CD4-positive, alpha-beta memory T cell (primary cell): Measurements from ENCODE around the gene RB1. TPM values are rescaled to one million over a fixed set of nuclear protein-coding genes. Genes with fewer than 3 reads are reported as not detected.

Experiments used
- CTCF ChIA-PET: fragments of 350-600 bp; sonication (Branson Sonifier 250); formaldehyde crosslinking; loops from one replicate; lab custom pipeline; 2021; ENCODE audit warnings: inconsistent platforms; ENCODE audit not compliant: partially characterized antibody; lab: Charles Lee
- POLR2A ChIA-PET: fragments of 350-600 bp; sonication (Branson Sonifier 250); formaldehyde crosslinking; loops from one replicate; lab custom pipeline; 2021; ENCODE audit not compliant: partially characterized antibody; lab: Charles Lee
- DNase-seq, 5 donors: peaks; one replicate each; pipeline versions ENCODE4 v3.0.0 to v3.0.0-alpha.2; 2020 to 2022; ENCODE audit warnings: mixed read lengths in 1 of 5
- H3K27ac ChIP-seq: one replicate; pipeline ENCODE4 v1.7.0; 2013; ENCODE audit warnings: low read depth, low read length
- H3K27me3 ChIP-seq: 2 replicates; pipeline ENCODE4 v1.7.0; 2013; ENCODE audit warnings: mild to moderate bottlenecking, low read length, moderate library complexity; ENCODE audit not compliant: insufficient read depth
- H3K36me3 ChIP-seq: 2 replicates; pipeline ENCODE4 v1.7.0; 2013; ENCODE audit warnings: mild to moderate bottlenecking, low read length, moderate library complexity; ENCODE audit not compliant: insufficient read depth
- H3K4me1 ChIP-seq: 2 replicates; pipeline ENCODE4 v1.7.0; 2013; ENCODE audit warnings: mild to moderate bottlenecking, low read length, moderate library complexity; ENCODE audit not compliant: insufficient read depth
- H3K4me3 ChIP-seq, 2 donors: one replicate each; pipeline ENCODE4 v1.7.0; 2013; ENCODE audit warnings: low read length in 2 of 2, mild to moderate bottlenecking in 1 of 2
- H3K9me3 ChIP-seq, 2 donors: one replicate each; pipeline ENCODE4 v1.7.0; 2013; ENCODE audit warnings: low read length in 2 of 2, control low read depth in 1 of 2; ENCODE audit not compliant: control insufficient read depth in 1 of 2
- H3K27ac Mint-ChIP-seq, 7 donors: one replicate each; pipeline ENCODE4 v1.8.0; 2020 to 2021; ENCODE audit warnings: mixed read lengths in 7 of 7, mild to moderate bottlenecking in 6 of 7, inconsistent platforms in 3 of 7, moderate library complexity in 3 of 7
- H3K27me3 Mint-ChIP-seq, 2 donors: one replicate each; pipeline ENCODE4 v1.8.0; 2020 to 2021; ENCODE audit warnings: mixed read lengths in 2 of 2
- H3K36me3 Mint-ChIP-seq, 2 donors: one replicate each; pipeline ENCODE4 v1.8.0; 2020 to 2021; ENCODE audit warnings: mixed read lengths in 2 of 2, inconsistent platforms in 1 of 2, mild to moderate bottlenecking in 1 of 2
- H3K4me1 Mint-ChIP-seq, 4 donors: one replicate each; pipeline ENCODE4 v1.8.0; 2020 to 2021; ENCODE audit warnings: mixed read lengths in 4 of 4, mild to moderate bottlenecking in 1 of 4
- H3K4me3 Mint-ChIP-seq, 8 donors: one replicate each; pipeline ENCODE4 v1.8.0; 2020 to 2021; ENCODE audit warnings: mixed read lengths in 8 of 8, mild to moderate bottlenecking in 7 of 8, moderate library complexity in 6 of 8, inconsistent platforms in 3 of 8
- H3K9me3 Mint-ChIP-seq, 8 donors: one replicate each; pipeline ENCODE4 v1.8.0; 2020 to 2021; ENCODE audit warnings: mixed read lengths in 8 of 8, mild to moderate bottlenecking in 5 of 8, inconsistent platforms in 3 of 8, moderate library complexity in 1 of 8
- intact Hi-C: fragments of 100-400 bp; cut with micrococcal nuclease; formaldehyde crosslinking; loops from one replicate; pipeline ENCODE4 v1.15.1; 2023
- polyA plus RNA-seq, 2 donors: library from polyadenylated mRNA; unstranded; fragments of 300-500 nt; fragmentation: Illumina TruSeq; gene quantifications; one replicate each; pipeline ENCODE4 v1.2.3, GENCODE V29; 2021
- total RNA-seq, 2 experiments: library from RNA; stranded (reverse); gene quantifications; one replicate each; pipeline ENCODE4 v1.2.3, GENCODE V29; 2021

Gene RB1
- total and polyA plus RNA-seq, 4 experiments from 2014 or later: 14.9 to 26.0 (median 20.1) TPM

- Histone ChIP-seq H3K36me3 (no peaks in the 10 kb centered on the region), H3K4me3 (no peak overlapping the region), H3K9me3 (no peaks in the 10 kb centered on the region), H3K27ac (peak overlapping the region; percentile 60), H3K27me3 (no peaks in the 10 kb centered on the region), H3K4me1 (peaks cover 53% of the 10 kb centered on the region)
- Mint-ChIP-seq H3K4me3 (peak overlapping the region in 4 of 8 donors; percentile 29 to 81 (median 43)), H3K27me3 (no peaks in the 10 kb centered on the region), H3K4me1 (peaks cover 38 to 79% (median 57%) of the 10 kb centered on the region in 4 donors), H3K27ac (peak overlapping the region; percentile 58 to 97 (median 86)), H3K9me3 (no peaks in the 10 kb centered on the region), H3K36me3 (peaks cover 1 to 15% of the 10 kb centered on the region in 2 donors)
- POLR2A ChIA-PET: interaction anchor here (0.6 to 5.1 kb wide), 14 partner anchors 10 to 284 kb away, joined by 3 to 122 read pairs (median 11); partner anchors contain the start of genes LPAR6 and RCBTB2
- no peak for DNase-seq
- intact Hi-C loops: loop anchor here (1.0 to 2.0 kb wide), 6 partner anchors 12 to 170 kb away; partner anchors contain the start of gene CYSLTR2
- CTCF ChIA-PET: interaction anchor here (0.7 to 2.4 kb wide), 7 partner anchors 9 to 166 kb away, joined by 3 to 12 read pairs (median 3); no protein-coding TSS in a partner anchor
Observed at GRCh38 chr13:48504606-48505005, 201.1 kb downstream of the RB1 start.

DNA sequence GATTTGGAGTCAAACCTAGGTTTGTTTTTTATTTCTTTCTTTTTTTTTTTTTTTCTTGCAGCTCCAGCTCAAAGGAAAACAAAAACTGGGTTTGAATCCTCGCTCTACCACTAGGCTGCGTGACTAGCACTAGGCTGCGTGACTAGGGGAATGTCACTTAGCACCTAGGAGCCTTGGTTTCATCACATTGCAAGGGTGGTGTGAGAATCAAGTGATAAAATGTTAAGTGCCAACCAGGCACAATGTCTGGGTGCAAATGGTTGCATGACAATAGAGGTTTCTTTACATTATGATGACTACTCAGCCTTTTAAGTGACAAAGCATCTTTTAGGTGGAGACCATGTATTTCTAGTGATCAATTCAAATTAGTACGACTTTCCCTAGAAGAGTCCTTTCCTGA lies 201.5 kb downstream of the RB1 start:
- Histone ChIP-seq H3K27ac (peak overlapping the region; percentile 60), H3K27me3 (no peaks in the 10 kb centered on the region), H3K4me3 (no peak overlapping the region), H3K36me3 (no peaks in the 10 kb centered on the region), H3K9me3 (no peaks in the 10 kb centered on the region), H3K4me1 (peaks cover 54% of the 10 kb centered on the region)
- ChIA-PET POLR2A (interaction anchor here (0.6 to 5.1 kb wide), 17 partner anchors 10 to 284 kb away, joined by 3 to 122 read pairs (median 9); partner anchors contain the start of genes LPAR6, RB1 and RCBTB2), CTCF (interaction anchor here (0.7 to 2.4 kb wide), 10 partner anchors 10 to 166 kb away, joined by 3 to 12 read pairs (median 4); no protein-coding TSS in a partner anchor)
- H3K27me3 Mint-ChIP-seq: no peaks in the 10 kb centered on the region
- no peaks in the 10 kb centered on the region for H3K9me3 Mint-ChIP-seq
- peaks cover 39 to 81% (median 60%) of the 10 kb centered on the region in 4 donors for H3K4me1 Mint-ChIP-seq
- peak overlapping the region; percentile 85 to 98 (median 97) for H3K27ac Mint-ChIP-seq
- intact Hi-C loops: loop anchor here (1.0 to 2.0 kb wide), 6 partner anchors 13 to 170 kb away; partner anchors contain the start of gene CYSLTR2
- peak overlapping the region in 7 of 8 donors; percentile 61 to 85 (median 75) for H3K4me3 Mint-ChIP-seq
- H3K36me3 Mint-ChIP-seq: peaks cover 3 to 15% of the 10 kb centered on the region in 2 donors
- DNase-seq: peak in 1 of 5 donors; percentile 18

GRCh38 chr13:48505597-48506091 lies 202.1 kb downstream of the RB1 start:
- Mint-ChIP-seq H3K27me3 (no peaks in the 10 kb centered on the region), H3K4me3 (peak overlapping the region; percentile 58 to 85 (median 73)), H3K36me3 (peaks cover 5 to 15% of the 10 kb centered on the region in 2 donors), H3K27ac (peak overlapping the region; percentile 85 to 98 (median 97)), H3K9me3 (no peaks in the 10 kb centered on the region), H3K4me1 (peaks cover 40 to 80% (median 62%) of the 10 kb centered on the region in 4 donors)
- Histone ChIP-seq H3K4me3 (peak overlapping the region in 1 of 2 donors; percentile 32), H3K27me3 (no peaks in the 10 kb centered on the region), H3K36me3 (no peaks in the 10 kb centered on the region), H3K9me3 (no peaks in the 10 kb centered on the region), H3K4me1 (peaks cover 60% of the 10 kb centered on the region), H3K27ac (peak overlapping the region; percentile 60)
- ChIA-PET CTCF (interaction anchor here (0.7 to 2.4 kb wide), 11 partner anchors 10 to 92 kb away, joined by 3 to 12 read pairs (median 4); partner anchors contain the start of genes LPAR6 and RCBTB2), POLR2A (interaction anchor here (0.7 to 5.1 kb wide), 18 partner anchors 10 to 411 kb away, joined by 3 to 122 read pairs (median 8); partner anchors contain the start of genes LPAR6, MED4, RB1 and RCBTB2)
- peak; percentile 79 to 87 (median 84) for DNase-seq
- intact Hi-C loops: loop anchor here (1.0 to 2.0 kb wide), 6 partner anchors 13 to 171 kb away; partner anchors contain the start of gene CYSLTR2

- Histone ChIP-seq H3K36me3 (no peaks in the 10 kb centered on the region), H3K9me3 (no peaks in the 10 kb centered on the region), H3K4me3 (peak overlapping the region in 1 of 2 donors; percentile 32), H3K27me3 (no peaks in the 10 kb centered on the region), H3K4me1 (peaks cover 61% of the 10 kb centered on the region), H3K27ac (peak overlapping the region; percentile 60)
- intact Hi-C loops: no loop called here
- H3K4me3 Mint-ChIP-seq: peak overlapping the region; percentile 58 to 85 (median 73)
- H3K27me3 Mint-ChIP-seq: no peaks in the 10 kb centered on the region
- ChIA-PET POLR2A (interaction anchor here (0.7 to 5.1 kb wide), 18 partner anchors 10 to 411 kb away, joined by 3 to 122 read pairs (median 8); partner anchors contain the start of genes LPAR6, MED4, RB1 and RCBTB2), CTCF (interaction anchor here (0.7 to 2.4 kb wide), 11 partner anchors 9 to 93 kb away, joined by 3 to 12 read pairs (median 4); partner anchors contain the start of genes LPAR6 and RCBTB2)
- peak overlapping the region; percentile 85 to 98 (median 97) for H3K27ac Mint-ChIP-seq
- peaks cover 42 to 77% (median 61%) of the 10 kb centered on the region in 4 donors for H3K4me1 Mint-ChIP-seq
- no peaks in the 10 kb centered on the region for H3K9me3 Mint-ChIP-seq
- DNase-seq: no peak
- peaks cover 5 to 15% of the 10 kb centered on the region in 2 donors for H3K36me3 Mint-ChIP-seq
Observed at GRCh38 chr13:48506092-48506701, 202.6 kb downstream of the RB1 start.

DNA sequence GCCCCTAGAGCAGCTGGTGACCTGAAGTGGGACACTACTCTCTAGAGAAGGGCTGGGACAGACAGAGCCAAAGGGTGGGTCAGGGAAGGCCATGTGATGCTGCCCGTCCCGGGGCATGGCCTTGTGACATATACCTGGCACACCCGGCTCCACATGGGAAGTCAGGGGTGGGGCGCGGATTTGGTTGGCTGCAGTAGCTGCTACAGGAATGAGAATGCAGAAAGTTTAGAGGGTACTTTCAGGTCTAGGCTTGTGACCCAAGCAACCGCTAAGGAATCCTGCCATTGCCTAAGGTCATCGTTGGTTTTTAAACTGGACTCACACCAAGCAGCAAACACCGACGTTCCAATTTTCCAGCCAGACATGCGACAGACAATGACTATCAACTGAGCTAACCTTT lies 203.5 kb downstream of the RB1 start:
- ChIA-PET POLR2A (interaction anchor here (1.4 to 5.1 kb wide), 7 partner anchors 11 to 94 kb away, joined by 4 to 122 read pairs (median 28); partner anchors contain the start of genes LPAR6 and RCBTB2), CTCF (interaction anchor here (0.9 to 1.3 kb wide), 2 partner anchors 11 to 73 kb away, joined by 3 to 4 read pairs; no protein-coding TSS in a partner anchor)
- Mint-ChIP-seq H3K4me1 (peaks cover 42 to 77% (median 55%) of the 10 kb centered on the region in 4 donors), H3K4me3 (peak overlapping the region in 2 of 8 donors; percentile 61 to 81), H3K9me3 (no peaks in the 10 kb centered on the region), H3K36me3 (peaks cover 10 to 23% of the 10 kb centered on the region in 2 donors), H3K27ac (peak overlapping the region; percentile 52 to 98 (median 97)), H3K27me3 (no peaks in the 10 kb centered on the region)
- Histone ChIP-seq H3K27me3 (no peaks in the 10 kb centered on the region), H3K36me3 (no peaks in the 10 kb centered on the region), H3K27ac (no peak overlapping the region), H3K4me3 (no peak overlapping the region), H3K9me3 (no peaks in the 10 kb centered on the region), H3K4me1 (peaks cover 61% of the 10 kb centered on the region)
- DNase-seq: peak in 1 of 5 donors; percentile 38
- intact Hi-C loops: no loop called here

- H3K27ac Mint-ChIP-seq: peak overlapping the region in 1 of 7 donors; percentile 17
- intact Hi-C loops: no loop called here
- DNase-seq: no peak
- no peaks in the 10 kb centered on the region for H3K36me3 ChIP-seq
- no peaks in the 10 kb centered on the region for H3K9me3 ChIP-seq
- H3K36me3 Mint-ChIP-seq: peaks cover 15 to 24% of the 10 kb centered on the region in 2 donors
- H3K27me3 Mint-ChIP-seq: no peaks in the 10 kb centered on the region
- no peak overlapping the region for H3K27ac ChIP-seq
- H3K27me3 ChIP-seq: no peaks in the 10 kb centered on the region
- no peak overlapping the region for H3K4me3 Mint-ChIP-seq
- CTCF ChIA-PET: interaction anchor here (1.1 to 1.3 kb wide), 2 partner anchors 25 to 72 kb away, joined by 3 read pairs; partner anchors contain the start of gene RCBTB2
- POLR2A ChIA-PET: interaction anchor here (2.7 to 5.1 kb wide), 4 partner anchors 13 to 95 kb away, joined by 21 to 122 read pairs (median 78); partner anchors contain the start of genes LPAR6 and RCBTB2
- H3K4me3 ChIP-seq: no peak overlapping the region
- peaks cover 39 to 77% (median 53%) of the 10 kb centered on the region in 4 donors for H3K4me1 Mint-ChIP-seq
- H3K4me1 ChIP-seq: peaks cover 61% of the 10 kb centered on the region
- no peaks in the 10 kb centered on the region for H3K9me3 Mint-ChIP-seq
Observed at GRCh38 chr13:48508011-48508410, 204.5 kb downstream of the RB1 start.
